Measurements from ENCODE around the gene BOK.
"Not testable (repeated sequence)": the region's sequence is repeated elsewhere in the genome, so short reads cannot be mapped to it uniquely, and the experiment has no call there.

Gene BOK

DNA sequence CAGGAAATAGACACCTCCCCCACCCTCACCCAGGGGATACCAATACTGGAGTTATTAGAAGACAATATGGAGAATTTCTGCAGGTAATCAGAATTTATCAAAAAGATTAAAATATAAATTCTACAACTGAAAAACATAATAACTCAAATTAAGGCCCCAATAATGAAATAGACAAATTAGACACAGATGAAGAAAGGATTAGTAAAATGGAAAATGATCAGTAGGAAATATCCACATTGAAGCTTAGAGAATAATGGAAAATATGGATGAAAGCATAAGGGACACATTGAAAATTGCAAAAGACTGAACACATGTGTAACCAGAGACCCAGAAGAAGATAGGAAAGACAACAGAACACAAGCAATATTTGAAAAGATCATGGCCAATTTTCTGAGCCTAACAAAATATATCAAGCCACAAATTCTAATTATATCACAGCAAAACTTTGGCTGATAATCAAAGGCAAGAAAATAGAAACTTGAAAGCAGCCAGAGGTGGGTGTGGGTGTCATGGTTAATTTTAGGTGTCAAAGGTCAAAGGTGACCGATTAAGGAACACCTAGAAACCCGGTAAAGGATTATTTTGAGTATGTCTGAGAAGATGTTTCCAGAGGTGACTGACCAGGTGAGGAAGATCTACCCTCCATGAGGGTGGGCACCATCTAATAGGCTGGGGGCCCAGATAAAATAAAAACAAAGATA lies 28.2 kb downstream of the BOK start:
- peaks cover 85% of the 10 kb centered on the region for H3K36me3 ChIP-seq (ENCODE audit: insufficient read depth, low read length)

DNA sequence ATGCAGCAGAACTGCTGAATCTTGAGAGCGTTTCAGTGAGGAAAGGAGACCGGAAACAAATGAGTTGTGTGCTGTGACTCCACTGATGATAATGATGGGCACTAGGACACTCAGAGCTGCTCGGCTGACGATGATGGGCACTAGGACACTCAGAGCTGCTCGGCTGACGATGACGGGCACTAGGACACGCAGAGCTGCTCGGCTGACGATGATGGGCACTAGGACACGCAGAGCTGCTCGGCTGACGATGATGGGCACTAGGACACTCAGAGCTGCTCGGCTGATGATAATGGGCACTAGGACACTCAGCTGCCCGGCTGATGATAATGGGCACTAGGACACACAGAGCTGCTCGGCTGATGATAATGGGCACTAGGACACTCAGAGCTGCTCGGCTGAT lies 31.3 kb downstream of the BOK start:
- H3K27me3 ChIP-seq (ENCODE audit: insufficient read depth, low read length, poor library complexity); H2AFZ ChIP-seq (ENCODE audit: low read depth, low read length); ATAC-seq (ENCODE audit: insufficient read depth, low read depth); H3K4me2 ChIP-seq (ENCODE audit: insufficient read depth, low read length); H3K79me2 ChIP-seq (ENCODE audit: insufficient read depth, low read length); H4K20me1 ChIP-seq (ENCODE audit: insufficient read depth, low read length); H3K4me3 ChIP-seq (ENCODE audit: low read depth in 1 of 2, low read length in 2 of 2); H3K27ac ChIP-seq (ENCODE audit: low read length); H3K9ac ChIP-seq (ENCODE audit: low read depth, low read length); DNase-seq; H3K4me1 ChIP-seq (ENCODE audit: insufficient read depth, low read length): not testable (repeated sequence)
- peaks cover 84% of the 10 kb centered on the region for H3K36me3 ChIP-seq (ENCODE audit: insufficient read depth, low read length)
- peaks cover 26% of the 10 kb centered on the region for H3K9me3 ChIP-seq (ENCODE audit: insufficient read depth, low read length, severe bottlenecking)

More for the DNA sequence above, 28.2 kb downstream of the BOK start:
- DNase-seq (no peak), ATAC-seq (ENCODE audit: insufficient read depth, low read depth) (no peak)
- Histone ChIP-seq H3K4me2 (ENCODE audit: insufficient read depth, low read length) (no peak overlapping the region), H3K27me3 (ENCODE audit: insufficient read depth, low read length, poor library complexity) (no peaks in the 10 kb centered on the region), H3K4me3 (ENCODE audit: low read depth in 1 of 2, low read length in 2 of 2) (no peak overlapping the region), H3K79me2 (ENCODE audit: insufficient read depth, low read length) (no peaks in the 10 kb centered on the region; the same call in 1 of the 2 replicates), H2AFZ (ENCODE audit: low read depth, low read length) (no peak overlapping the region), H3K4me1 (ENCODE audit: insufficient read depth, low read length) (no peaks in the 10 kb centered on the region), H4K20me1 (ENCODE audit: insufficient read depth, low read length) (no peaks in the 10 kb centered on the region), H3K27ac (ENCODE audit: low read length) (no peak overlapping the region), H3K9me3 (ENCODE audit: insufficient read depth, low read length, severe bottlenecking) (peaks cover 26% of the 10 kb centered on the region), H3K9ac (ENCODE audit: low read depth, low read length) (no peak overlapping the region)
- TF ChIP-seq EZH2 (IDR thresholded peaks at IDR 0.05; ENCODE audit: borderline replicate concordance, low read depth, low read length, severe bottlenecking): no peak
- TF ChIP-seq, protein P1, sequence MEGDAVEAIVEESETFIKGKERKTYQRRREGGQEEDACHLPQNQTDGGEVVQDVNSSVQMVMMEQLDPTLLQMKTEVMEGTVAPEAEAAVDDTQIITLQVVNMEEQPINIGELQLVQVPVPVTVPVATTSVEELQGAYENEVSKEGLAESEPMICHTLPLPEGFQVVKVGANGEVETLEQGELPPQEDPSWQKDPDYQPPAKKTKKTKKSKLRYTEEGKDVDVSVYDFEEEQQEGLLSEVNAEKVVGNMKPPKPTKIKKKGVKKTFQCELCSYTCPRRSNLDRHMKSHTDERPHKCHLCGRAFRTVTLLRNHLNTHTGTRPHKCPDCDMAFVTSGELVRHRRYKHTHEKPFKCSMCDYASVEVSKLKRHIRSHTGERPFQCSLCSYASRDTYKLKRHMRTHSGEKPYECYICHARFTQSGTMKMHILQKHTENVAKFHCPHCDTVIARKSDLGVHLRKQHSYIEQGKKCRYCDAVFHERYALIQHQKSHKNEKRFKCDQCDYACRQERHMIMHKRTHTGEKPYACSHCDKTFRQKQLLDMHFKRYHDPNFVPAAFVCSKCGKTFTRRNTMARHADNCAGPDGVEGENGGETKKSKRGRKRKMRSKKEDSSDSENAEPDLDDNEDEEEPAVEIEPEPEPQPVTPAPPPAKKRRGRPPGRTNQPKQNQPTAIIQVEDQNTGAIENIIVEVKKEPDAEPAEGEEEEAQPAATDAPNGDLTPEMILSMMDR (IDR thresholded peaks at IDR 0.05; ENCODE audit: borderline replicate concordance, extremely low read depth, low read length, poor library complexity, severe bottlenecking): no peak

DNA sequence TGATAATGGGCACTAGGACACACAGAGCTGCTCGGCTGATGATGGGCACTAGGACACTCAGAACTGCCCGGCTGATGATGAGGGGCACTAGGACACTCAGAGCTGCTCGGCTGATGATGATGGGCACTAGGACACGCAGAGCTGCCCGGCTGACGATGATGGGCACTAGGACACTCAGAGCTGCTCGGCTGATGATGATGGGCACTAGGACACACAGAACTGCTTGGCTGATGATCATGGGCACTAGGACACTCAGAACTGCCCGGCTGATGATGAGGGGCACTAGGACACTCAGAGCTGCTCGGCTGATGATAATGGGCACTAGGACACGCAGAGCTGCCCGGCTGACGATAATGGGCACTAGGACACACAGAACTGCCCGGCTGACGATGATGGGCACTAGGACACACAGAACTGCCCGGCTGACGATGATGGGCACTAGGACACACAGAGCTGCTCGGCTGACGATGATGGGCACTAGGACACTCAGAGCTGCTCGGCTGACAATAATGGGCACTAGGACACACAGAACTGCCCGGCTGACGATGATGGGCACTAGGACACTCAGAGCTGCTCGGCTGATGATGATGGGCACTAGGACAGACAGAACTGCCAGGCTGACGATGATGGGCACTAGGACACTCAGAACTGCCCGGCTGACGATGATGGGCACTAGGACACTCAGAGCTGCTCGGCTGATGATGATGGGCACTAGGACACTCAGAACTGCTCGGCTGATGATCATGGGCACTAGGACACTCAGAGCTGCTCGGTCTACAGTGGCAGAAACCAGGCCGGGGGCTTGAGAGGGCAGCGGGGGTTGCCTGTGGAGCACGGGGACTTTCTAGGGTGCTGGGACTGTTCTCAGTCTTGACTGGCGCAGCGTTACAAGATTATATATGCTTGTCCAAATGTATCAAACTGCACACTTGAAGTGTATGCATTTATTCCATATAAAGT lies 32.2 kb downstream of the BOK start:
- H4K20me1 ChIP-seq (ENCODE audit: insufficient read depth, low read length); H2AFZ ChIP-seq (ENCODE audit: low read depth, low read length); H3K4me3 ChIP-seq (ENCODE audit: low read depth in 1 of 2, low read length in 2 of 2); H3K27me3 ChIP-seq (ENCODE audit: insufficient read depth, low read length, poor library complexity); H3K79me2 ChIP-seq (ENCODE audit: insufficient read depth, low read length); H3K9ac ChIP-seq (ENCODE audit: low read depth, low read length); H3K4me2 ChIP-seq (ENCODE audit: insufficient read depth, low read length); DNase-seq; ATAC-seq (ENCODE audit: insufficient read depth, low read depth); H3K4me1 ChIP-seq (ENCODE audit: insufficient read depth, low read length); H3K27ac ChIP-seq (ENCODE audit: low read length): not testable (repeated sequence)
- peaks cover 81% of the 10 kb centered on the region for H3K36me3 ChIP-seq (ENCODE audit: insufficient read depth, low read length)
- peaks cover 26% of the 10 kb centered on the region for H3K9me3 ChIP-seq (ENCODE audit: insufficient read depth, low read length, severe bottlenecking)

DNA sequence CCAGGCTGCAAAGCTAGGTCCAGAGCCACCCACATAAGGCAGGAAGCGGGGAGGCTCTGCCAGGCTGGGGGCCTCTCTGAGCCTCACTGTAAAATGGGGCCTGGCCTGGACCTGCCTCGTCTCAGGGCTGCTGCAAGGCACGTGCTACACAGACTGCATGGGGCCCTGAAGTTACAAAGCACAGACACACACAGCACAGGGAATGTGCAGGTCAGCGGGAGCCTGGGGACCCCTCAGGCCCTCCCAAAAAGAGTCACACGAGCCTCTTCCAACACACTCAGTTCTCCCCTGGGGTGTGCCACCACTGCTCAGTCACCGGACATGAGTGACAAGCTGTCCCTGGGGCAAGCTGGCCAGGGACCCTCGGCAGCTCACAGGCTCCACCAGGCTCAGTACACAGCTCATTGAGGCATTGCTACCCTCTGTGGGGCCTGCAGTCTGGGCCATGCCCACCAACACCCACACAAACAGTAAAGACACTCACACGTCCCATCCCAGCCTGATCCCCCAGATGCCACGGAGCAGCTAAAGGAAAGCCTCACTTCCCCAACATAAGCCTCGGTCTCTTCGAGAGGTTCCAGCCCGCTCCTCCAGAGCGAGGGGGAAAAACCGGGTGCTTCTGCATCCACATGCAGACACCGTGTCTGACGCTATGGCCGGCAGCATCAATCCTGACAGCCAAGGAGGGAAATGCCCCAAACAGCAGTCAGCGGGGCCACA lies 33.7 kb downstream of the BOK start:
- ATAC-seq (ENCODE audit: insufficient read depth, low read depth): no peak
- peaks cover 77% of the 10 kb centered on the region for H3K36me3 ChIP-seq (ENCODE audit: insufficient read depth, low read length)
- TF ChIP-seq EZH2 (IDR thresholded peaks at IDR 0.05; ENCODE audit: borderline replicate concordance, low read depth, low read length, severe bottlenecking): no peak
- TF ChIP-seq, protein P1 (IDR thresholded peaks at IDR 0.05; ENCODE audit: borderline replicate concordance, extremely low read depth, low read length, poor library complexity, severe bottlenecking): no peak
- H3K9ac ChIP-seq (ENCODE audit: low read depth, low read length): no peak overlapping the region
- H3K4me1 ChIP-seq (ENCODE audit: insufficient read depth, low read length): no peaks in the 10 kb centered on the region
- H3K4me2 ChIP-seq (ENCODE audit: insufficient read depth, low read length): no peak overlapping the region
- no peaks in the 10 kb centered on the region for H3K27me3 ChIP-seq (ENCODE audit: insufficient read depth, low read length, poor library complexity)
- no peak overlapping the region for H2AFZ ChIP-seq (ENCODE audit: low read depth, low read length)
- H3K4me3 ChIP-seq (ENCODE audit: low read depth in 1 of 2, low read length in 2 of 2): no peak overlapping the region
- no peak for DNase-seq
- no peaks in the 10 kb centered on the region; the same call in 1 of the 2 replicates for H3K79me2 ChIP-seq (ENCODE audit: insufficient read depth, low read length)
- peaks cover 14% of the 10 kb centered on the region for H3K9me3 ChIP-seq (ENCODE audit: insufficient read depth, low read length, severe bottlenecking)
- 0 out of 2 replicates have a peak, but pooled peaks cover 5% of the 10 kb centered on the region for H4K20me1 ChIP-seq (ENCODE audit: insufficient read depth, low read length)
- no peak overlapping the region for H3K27ac ChIP-seq (ENCODE audit: low read length)
